Heart right ventricle (tissue), 16 donors: ENCODE measurements around the gene SSBP3. TPM values are rescaled to one million over a fixed set of nuclear protein-coding genes. Genes with fewer than 3 reads are reported as not detected.

Experiments
- ATAC-seq, 8 donors: fragments of 200-7000 bp; cut with Tn5 transposase; one replicate each; pipeline ENCODE4 v1.9.1; 2020; ENCODE audit warnings: mild to moderate bottlenecking in 8 of 8, moderate library complexity in 8 of 8, moderate number of reproducible peaks in 1 of 8
- DNase-seq, 2 donors: peaks; one replicate each; pipeline ENCODE4 v3.0.0-alpha.2; 2020
- H3K27ac ChIP-seq, 10 donors: fragments of 200-600 bp; sonication (generic) in 2 of 10; one replicate each; pipeline versions ENCODE4 v1.5.0 to v1.8.0; 2020 to 2022; ENCODE audit warnings: mild to moderate bottlenecking in 3 of 10
- H3K27me3 ChIP-seq, 7 donors: fragments of 200-600 bp; one replicate each; pipeline ENCODE4 v1.8.0; 2021 to 2022; ENCODE audit warnings: mild to moderate bottlenecking in 2 of 7
- H3K36me3 ChIP-seq, 9 donors: fragments of 200-600 bp; sonication (generic) in 1 of 9; one replicate each; pipeline versions ENCODE4 v1.5.0 to v1.8.0; 2020 to 2022; ENCODE audit warnings: mild to moderate bottlenecking in 2 of 9
- H3K4me1 ChIP-seq, 9 donors: fragments of 200-600 bp; sonication (generic) in 1 of 9; one replicate each; pipeline versions ENCODE4 v1.5.0 to v1.8.0; 2020 to 2022; ENCODE audit warnings: mild to moderate bottlenecking in 4 of 9
- H3K4me3 ChIP-seq, 10 donors: fragments of 200-600 bp; sonication (generic) in 2 of 10; one replicate each; pipeline versions ENCODE4 v1.5.0 to v1.8.0; 2020 to 2022; ENCODE audit warnings: mild to moderate bottlenecking in 7 of 10, moderate library complexity in 2 of 10
- H3K9me3 ChIP-seq, 11 donors: fragments of 200-600 bp in 10 of 11; sonication (generic) in 2 of 11; one replicate each; pipeline versions ENCODE4 v1.5.0 to v1.8.0; 2013 to 2022; ENCODE audit warnings: mild to moderate bottlenecking in 2 of 11, control low read depth in 1 of 11, moderate library complexity in 1 of 11
- CTCF ChIP-seq, 9 donors: fragments of 200-600 bp; sonication (generic) in 2 of 9; IDR thresholded peaks; one replicate each; pipeline versions ENCODE4 v1.5.0 to v1.8.0; 2021 to 2022; ENCODE audit warnings: antibody characterized with exemption in 9 of 9, mild to moderate bottlenecking in 5 of 9, moderate library complexity in 1 of 9
- WGBS, 2 donors: extraction: QIAGEN DNeasy Blood & Tissue Kit; methylation state at CpG; one replicate each; pipeline ENCODE4 v1.1.7; 2013; ENCODE audit warnings: inconsistent platforms in 1 of 2; 5-methylcytosine and 5-hydroxymethylcytosine counted together
- intact Hi-C, 10 donors: fragments of 100-400 bp; cut with DNase I; formaldehyde crosslinking; loops; one replicate each; pipeline versions ENCODE4 v1.11.1 to v1.14.2; 2022
- polyA plus RNA-seq, 2 donors: library from polyadenylated mRNA; stranded (reverse); fragments of 200-250 nt; gene quantifications; one replicate each; pipeline ENCODE4 v1.2.3, GENCODE V29; 2013
- total RNA-seq, 10 donors: library from RNA; stranded (reverse); fragmentation: NEBNext Ultra II Directional in 3 of 10; extraction: Animal tissue kit (Norgen Biotek cat#: 25700) in 3 of 10; gene quantifications; one replicate each; pipeline versions ENCODE4 v1.2.1 to v1.2.4, GENCODE V29; 2021 to 2023
- donor health status: Arrhythmogenic right ventricular cardiomyopathy.
- donor health status: ischemic (EF 13 %, LVEDD 7.1; RV severe dilation, severe dysfunction).
- donor health status: healthy with polysubstance abuse.
- donor health status: DM: no; HTN: yes; CAD: no.
- donor health status: DM: no; HTN: no; CAD: no.
- donor health status: ischemic (EF 25% LVEDD 6.9; RV normal size, moderate dysfunction).
- donor health status: ischemic (EF 25% LVEDD 5.7; RV mildly dilated, moderate dysfunction).
- donor health status: healthy.
- donor health status: DM: yes; HTN: yes; CAD: no.
- donor health status: Ischemic cardiomyopathy.
- donor health status: ischemic (EF 35%, LVEDD 5.7; RV mildly dilated, moderate dysfunction).
- donor health status: nonischemic (EF 11% LVEDD 7.7; RV severe dilation, severe dysfunction).
- donor health status: DM: yes; HTN: yes; CAD: no.
- donor health status: PGD.
- donor health status: ischemic (EF 29% LVEDD 5.4; RV normal size, mild dysfunction).
- donor health status: nonischemic (EF 23%, LVEDD 6.1; RV moderate dilation, normal function).

The SSBP3 gene
- total and polyA plus RNA-seq, 12 donors, result 17.6 to 71.9 (median 52.8) TPM

GRCh38 chr1:54442185-54442584 lies 36.0 kb upstream of the SSBP3 start:
- intact Hi-C loops, result no loop called here
- no peak for ATAC-seq
- DNase-seq, result no peak

GRCh38 chr1:54439550-54440223 lies 33.5 kb upstream of the SSBP3 start:
- WGBS, 2 donors, result 76 to 81% methylated on average over 7 of the region's 7 CpGs
- no peaks in the 10 kb centered on the region for H3K36me3 ChIP-seq
- intact Hi-C loops, result no loop called here
- no peak overlapping the region for H3K4me3 ChIP-seq
- peaks cover 0 to 4% (median 0%) of the 10 kb centered on the region in 11 donors for H3K9me3 ChIP-seq
- no peaks in the 10 kb centered on the region for H3K27me3 ChIP-seq
- ATAC-seq, result no peak
- H3K27ac ChIP-seq, result no peak overlapping the region
- H3K4me1 ChIP-seq, result no peaks in the 10 kb centered on the region
- DNase-seq, result no peak
- no peak for TF ChIP-seq CTCF (IDR thresholded peaks at IDR 0.05)

More at GRCh38 chr1:54442185-54442584, 36.0 kb upstream of the SSBP3 start:
- no peak overlapping the region for H3K4me3 ChIP-seq
- WGBS, 2 donors, result 82 to 95% methylated on average over 2 of the region's 2 CpGs
- no peak for TF ChIP-seq CTCF (IDR thresholded peaks at IDR 0.05)
- peaks cover 0 to 6% (median 0%) of the 10 kb centered on the region in 11 donors for H3K9me3 ChIP-seq
- H3K27me3 ChIP-seq, result no peaks in the 10 kb centered on the region
- H3K27ac ChIP-seq, result no peak overlapping the region
- no peaks in the 10 kb centered on the region for H3K4me1 ChIP-seq
- no peaks in the 10 kb centered on the region for H3K36me3 ChIP-seq

GRCh38 chr1:54437783-54438182 lies 31.6 kb upstream of the SSBP3 start:
- Histone ChIP-seq H3K36me3 (no peaks in the 10 kb centered on the region), H3K27ac (no peak overlapping the region), H3K27me3 (no peaks in the 10 kb centered on the region), H3K4me1 (no peaks in the 10 kb centered on the region), H3K4me3 (no peak overlapping the region), H3K9me3 (no peaks in the 10 kb centered on the region)
- 85 to 91% methylated on average over 6 of the region's 6 CpGs for WGBS, 2 donors
- intact Hi-C loops, result no loop called here
- no peak for TF ChIP-seq CTCF (IDR thresholded peaks at IDR 0.05)
- ATAC-seq (no peak), DNase-seq (no peak)

- Histone ChIP-seq H3K4me1 (no peaks in the 10 kb centered on the region), H3K36me3 (no peaks in the 10 kb centered on the region), H3K9me3 (no peaks in the 10 kb centered on the region), H3K27me3 (no peaks in the 10 kb centered on the region), H3K27ac (no peak overlapping the region), H3K4me3 (no peak overlapping the region)
- intact Hi-C loops, result no loop called here
- ATAC-seq, result no peak
- DNase-seq, result no peak
- no peak for TF ChIP-seq CTCF (IDR thresholded peaks at IDR 0.05)
- 78 to 81% methylated on average over 5 of the region's 5 CpGs for WGBS, 2 donors
Observed at GRCh38 chr1:54436826-54437225, 30.6 kb upstream of the SSBP3 start.
